SW480 (cell line): ENCODE results near the gene MOV10.
"Not testable (repeated sequence)": the region's sequence is repeated elsewhere in the genome, so short reads cannot be mapped to it uniquely, and the experiment has no call there.

Experiments
- DNase-seq: peaks from one replicate; pipeline ENCODE4 v3.0.0-alpha.2; 2016; ENCODE audit warnings: low spot score

Gene MOV10

DNA sequence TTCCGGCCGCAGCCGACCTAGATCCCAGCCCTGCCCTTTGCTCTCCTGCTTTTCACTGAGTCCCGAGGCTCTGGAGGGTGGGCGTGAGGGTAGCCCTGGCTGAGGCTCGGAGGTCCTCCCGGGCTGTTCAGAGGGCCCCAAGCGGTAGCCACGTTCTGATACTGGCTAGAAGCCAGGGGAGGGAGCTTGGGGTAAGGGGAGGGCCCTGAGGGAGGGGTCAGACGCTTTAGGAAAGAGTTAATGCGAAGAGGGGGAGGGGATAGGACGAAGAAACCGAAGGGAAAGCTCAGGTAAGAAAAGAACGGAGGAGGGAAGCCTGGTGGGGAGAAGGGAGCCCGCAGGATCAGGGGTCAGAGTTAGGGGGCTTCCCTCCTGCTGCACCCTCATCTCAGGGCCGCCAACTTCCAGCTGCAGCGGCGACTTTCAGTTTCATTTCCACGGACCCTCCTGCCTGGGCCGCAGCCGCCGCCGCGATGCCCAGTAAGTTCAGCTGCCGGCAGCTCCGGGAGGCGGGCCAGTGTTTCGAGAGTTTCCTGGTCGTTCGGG is at the start of gene MOV10:
MOV10 (plus strand) TSS at position 220 of the 546 bp plus-strand sequence; CDS start at position 474, 254 bp downstream.
- DNase-seq: peak; percentile 69

GRCh38 chr1:112625696-112626095 is 48.8 kb upstream of the MOV10 start:
- no peak for DNase-seq

DNA sequence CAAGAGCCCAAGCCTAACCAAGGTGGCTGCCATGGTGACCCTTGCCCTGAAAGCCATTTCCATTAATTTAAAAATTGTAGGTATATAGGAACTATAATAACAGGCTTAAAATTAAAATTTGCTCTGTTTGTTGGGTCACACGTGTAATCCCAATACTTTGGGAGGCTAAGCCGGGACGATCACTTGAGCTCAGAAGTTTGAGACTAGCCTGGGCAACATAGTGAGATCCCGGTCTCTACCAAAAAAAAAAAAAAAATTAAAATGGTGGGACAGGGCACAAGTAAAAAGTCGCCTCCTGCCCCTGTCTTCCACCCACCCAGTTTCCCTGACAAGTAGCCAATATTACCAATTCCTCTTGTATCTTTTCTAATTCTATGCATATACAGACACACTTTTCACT is 48.3 kb upstream of the MOV10 start:
- DNase-seq: no peak

DNA sequence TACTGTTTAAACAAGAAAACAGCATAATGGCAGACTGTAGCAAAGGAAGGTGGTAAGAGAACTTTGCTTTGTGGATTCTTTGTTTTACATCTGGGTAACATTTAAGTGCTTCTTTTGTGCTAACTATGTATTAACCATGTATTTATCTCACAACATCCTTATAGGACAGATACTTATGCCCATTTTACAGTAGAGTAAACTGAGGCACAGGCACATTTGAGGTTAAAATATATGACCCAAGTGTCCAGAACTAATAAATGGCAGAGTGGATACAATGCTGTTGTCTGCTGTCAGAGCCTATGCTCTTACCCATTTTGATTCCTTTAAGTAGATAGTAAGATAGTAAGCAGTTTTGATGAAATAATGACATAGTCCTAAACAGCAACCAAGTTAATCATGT is 47.6 kb upstream of the MOV10 start:
- no peak for DNase-seq

- no peak for DNase-seq
These were observed 45.9 kb upstream of the MOV10 start for GRCh38 chr1:112628516-112628915.

GRCh38 chr1:112629256-112629655 is 45.2 kb upstream of the MOV10 start:
- no peak for DNase-seq

DNA sequence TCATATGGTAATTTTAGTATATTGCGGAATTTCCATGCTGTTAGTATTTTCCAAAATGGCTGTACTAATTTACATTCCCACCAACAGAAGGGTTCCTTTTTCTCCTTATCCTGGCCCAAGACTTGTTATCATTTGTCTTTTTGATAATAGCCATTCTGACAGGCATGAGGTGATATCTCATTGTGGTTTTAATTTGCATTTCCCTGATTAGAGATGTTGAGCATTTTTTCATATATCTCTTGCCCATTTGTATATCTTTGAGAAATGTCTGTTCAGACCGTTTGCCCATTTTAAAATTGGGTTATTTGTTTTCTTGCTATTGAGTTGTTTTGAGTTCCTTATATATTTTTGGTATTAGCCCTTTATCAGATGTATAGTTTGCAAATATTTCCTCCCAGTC is 40.8 kb upstream of the MOV10 start:
- no peak for DNase-seq

DNA sequence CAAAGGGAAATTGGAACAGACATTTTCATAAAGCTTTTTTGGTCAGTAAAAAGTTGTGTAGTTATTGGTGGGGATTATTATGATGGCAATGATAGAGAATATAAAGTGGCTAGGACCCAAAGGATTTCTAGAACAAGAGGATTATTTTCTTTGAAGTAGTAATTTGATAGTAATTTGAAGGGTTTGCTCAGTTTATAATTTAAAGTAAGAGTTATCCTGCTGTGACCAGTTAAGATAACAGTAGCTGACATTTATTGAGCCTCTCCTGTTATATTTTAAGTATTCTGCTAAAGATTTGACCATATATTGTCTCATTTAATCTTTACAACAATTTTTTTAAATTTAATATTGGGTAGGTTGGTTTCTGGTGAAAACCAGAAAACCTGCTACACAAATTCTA is 40.1 kb upstream of the MOV10 start:
- DNase-seq: no peak

- DNase-seq: no peak
These were observed 38.4 kb upstream of the MOV10 start for GRCh38 chr1:112636056-112636455.

DNA sequence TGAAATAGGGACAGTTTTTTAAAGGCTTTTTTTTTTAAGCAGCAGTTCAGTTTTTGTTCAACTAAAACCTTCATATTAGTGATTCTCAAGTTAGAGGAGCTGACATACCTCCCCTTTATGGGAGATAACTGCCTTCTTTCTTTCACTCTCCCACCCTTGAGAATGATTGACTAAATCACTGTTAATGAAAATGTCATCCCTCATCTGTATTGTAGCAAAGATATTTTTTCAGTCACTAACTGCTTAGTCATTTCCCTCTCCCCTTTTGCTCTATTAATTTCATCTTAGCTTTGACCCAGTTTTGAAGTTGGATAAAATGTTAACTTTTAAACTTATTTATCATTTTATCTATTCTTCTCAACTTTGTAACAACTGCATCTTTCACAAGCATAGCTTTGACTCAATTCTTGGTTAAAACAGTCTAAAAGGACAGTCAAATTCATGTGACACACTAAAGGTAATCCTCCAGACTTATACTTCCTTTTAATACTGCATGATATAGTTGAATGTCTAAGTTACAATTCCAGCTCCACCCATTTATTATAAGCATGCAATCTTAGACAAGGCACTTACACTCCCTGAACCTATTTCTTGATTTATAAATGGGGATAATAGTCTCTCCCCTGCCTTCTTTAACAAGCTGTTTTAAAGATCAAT is 37.7 kb upstream of the MOV10 start:
- DNase-seq: no peak

GRCh38 chr1:112637254-112638109 is 37.0 kb upstream of the MOV10 start:
- DNase-seq: no peak

DNA sequence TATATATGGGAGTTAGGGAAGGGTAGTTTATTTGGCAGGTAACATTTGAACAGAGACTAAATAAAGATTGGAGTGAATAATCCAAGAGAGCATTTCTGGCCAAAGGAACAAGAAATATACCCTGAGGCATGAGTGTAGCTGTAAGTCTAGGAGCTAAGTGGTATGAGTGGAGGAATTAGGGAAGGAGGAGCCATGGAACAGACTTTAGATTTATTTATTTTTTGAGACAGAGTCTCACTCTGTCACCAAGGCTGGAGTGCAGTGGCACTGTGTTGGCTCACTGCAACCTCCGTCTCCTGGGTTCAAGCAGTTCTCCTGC is 36.4 kb upstream of the MOV10 start:
- no peak for DNase-seq

GRCh38 chr1:112640437-112640836 is 34.0 kb upstream of the MOV10 start:
- DNase-seq: not testable (repeated sequence)

- DNase-seq: no peak
These were observed 31.4 kb upstream of the MOV10 start for GRCh38 chr1:112643080-112643479.

DNA sequence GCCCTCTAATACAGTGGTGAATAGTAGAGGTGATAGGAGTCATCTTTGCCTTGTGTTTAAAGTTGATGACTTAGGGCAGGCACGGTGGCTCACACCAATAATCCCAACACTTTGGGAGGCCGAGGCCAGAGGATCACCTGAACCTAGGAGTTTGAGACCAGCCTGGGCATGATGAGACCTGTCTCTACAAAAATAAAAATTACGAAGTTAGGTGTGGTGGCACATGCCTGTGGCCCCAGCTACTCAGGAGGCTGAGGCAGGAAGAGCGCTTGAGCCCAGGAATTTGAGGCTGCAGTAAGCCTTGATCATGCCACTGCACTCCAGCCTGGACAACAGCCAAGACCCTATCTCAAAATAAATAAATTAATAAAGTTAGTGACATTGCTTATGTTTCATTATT is 28.2 kb upstream of the MOV10 start:
- DNase-seq: no peak

- no peak for DNase-seq
These were observed 23.3 kb upstream of the MOV10 start for GRCh38 chr1:112651205-112651604.

- no peak for DNase-seq
These were observed 8.6 kb upstream of the MOV10 start for GRCh38 chr1:112665857-112666256.

DNA sequence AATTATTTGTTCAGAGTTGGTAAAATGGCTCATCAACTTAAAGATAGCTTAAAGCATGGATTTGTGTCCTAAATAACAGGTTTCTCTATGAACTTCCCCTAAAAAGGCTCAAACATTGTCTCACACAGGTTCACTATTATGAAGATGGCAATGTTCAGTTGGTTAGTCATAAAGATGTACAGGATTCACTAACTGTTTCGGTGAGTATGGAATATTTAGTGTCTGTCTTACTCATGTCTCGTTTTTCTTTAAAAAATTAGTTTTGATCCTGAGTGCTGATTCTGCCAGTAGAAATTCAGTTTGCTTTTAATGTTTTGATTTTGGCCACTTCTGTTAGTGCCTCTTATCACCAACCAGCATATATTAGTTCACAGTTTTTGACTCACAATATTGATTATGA is 7.5 kb upstream of the MOV10 start:
- no peak for DNase-seq

DNA sequence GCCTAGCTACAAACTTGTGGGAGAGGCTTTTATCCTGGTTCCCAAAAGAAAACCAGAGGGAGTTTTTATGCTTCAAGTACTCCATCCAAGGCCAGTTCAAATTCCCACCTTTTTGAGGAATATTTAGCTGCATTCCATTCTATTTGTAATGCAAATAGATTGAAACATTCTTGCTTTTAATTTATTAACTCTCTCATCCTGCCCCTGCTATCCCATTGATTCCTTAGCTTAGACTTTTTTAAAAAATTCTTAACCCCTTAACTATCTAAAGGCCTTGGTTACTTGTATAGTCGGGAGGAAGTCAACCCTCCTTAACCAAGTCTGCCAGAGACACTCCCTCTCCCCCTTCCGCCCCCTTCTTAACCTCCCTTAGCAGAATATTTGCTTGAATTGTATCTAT is 2.5 kb upstream of the MOV10 start:
- no peak for DNase-seq

GRCh38 chr1:112672842-112673241 is 1.6 kb upstream of the MOV10 start:
- DNase-seq: no peak

GRCh38 chr1:112673592-112674439 is 643 bp upstream of the MOV10 start:
- DNase-seq: peak; percentile 60

GRCh38 chr1:112674986-112675727 is 698 bp downstream of the MOV10 start:
- DNase-seq: peak; percentile 31
